Activated T-cell treated with anti-CD3 and anti-CD28 coated beads for 24 hours (primary cell): ENCODE data around the gene TRO.

Source experiments
- DNase-seq: peaks from one replicate; pipeline ENCODE4 v3.0.0-alpha.2; 2020; ENCODE audit warnings: low read depth

Gene TRO, protein sequence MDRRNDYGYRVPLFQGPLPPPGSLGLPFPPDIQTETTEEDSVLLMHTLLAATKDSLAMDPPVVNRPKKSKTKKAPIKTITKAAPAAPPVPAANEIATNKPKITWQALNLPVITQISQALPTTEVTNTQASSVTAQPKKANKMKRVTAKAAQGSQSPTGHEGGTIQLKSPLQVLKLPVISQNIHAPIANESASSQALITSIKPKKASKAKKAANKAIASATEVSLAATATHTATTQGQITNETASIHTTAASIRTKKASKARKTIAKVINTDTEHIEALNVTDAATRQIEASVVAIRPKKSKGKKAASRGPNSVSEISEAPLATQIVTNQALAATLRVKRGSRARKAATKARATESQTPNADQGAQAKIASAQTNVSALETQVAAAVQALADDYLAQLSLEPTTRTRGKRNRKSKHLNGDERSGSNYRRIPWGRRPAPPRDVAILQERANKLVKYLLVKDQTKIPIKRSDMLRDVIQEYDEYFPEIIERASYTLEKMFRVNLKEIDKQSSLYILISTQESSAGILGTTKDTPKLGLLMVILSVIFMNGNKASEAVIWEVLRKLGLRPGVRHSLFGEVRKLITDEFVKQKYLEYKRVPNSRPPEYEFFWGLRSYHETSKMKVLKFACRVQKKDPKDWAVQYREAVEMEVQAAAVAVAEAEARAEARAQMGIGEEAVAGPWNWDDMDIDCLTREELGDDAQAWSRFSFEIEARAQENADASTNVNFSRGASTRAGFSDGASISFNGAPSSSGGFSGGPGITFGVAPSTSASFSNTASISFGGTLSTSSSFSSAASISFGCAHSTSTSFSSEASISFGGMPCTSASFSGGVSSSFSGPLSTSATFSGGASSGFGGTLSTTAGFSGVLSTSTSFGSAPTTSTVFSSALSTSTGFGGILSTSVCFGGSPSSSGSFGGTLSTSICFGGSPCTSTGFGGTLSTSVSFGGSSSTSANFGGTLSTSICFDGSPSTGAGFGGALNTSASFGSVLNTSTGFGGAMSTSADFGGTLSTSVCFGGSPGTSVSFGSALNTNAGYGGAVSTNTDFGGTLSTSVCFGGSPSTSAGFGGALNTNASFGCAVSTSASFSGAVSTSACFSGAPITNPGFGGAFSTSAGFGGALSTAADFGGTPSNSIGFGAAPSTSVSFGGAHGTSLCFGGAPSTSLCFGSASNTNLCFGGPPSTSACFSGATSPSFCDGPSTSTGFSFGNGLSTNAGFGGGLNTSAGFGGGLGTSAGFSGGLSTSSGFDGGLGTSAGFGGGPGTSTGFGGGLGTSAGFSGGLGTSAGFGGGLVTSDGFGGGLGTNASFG (N-terminal part only)

DNA sequence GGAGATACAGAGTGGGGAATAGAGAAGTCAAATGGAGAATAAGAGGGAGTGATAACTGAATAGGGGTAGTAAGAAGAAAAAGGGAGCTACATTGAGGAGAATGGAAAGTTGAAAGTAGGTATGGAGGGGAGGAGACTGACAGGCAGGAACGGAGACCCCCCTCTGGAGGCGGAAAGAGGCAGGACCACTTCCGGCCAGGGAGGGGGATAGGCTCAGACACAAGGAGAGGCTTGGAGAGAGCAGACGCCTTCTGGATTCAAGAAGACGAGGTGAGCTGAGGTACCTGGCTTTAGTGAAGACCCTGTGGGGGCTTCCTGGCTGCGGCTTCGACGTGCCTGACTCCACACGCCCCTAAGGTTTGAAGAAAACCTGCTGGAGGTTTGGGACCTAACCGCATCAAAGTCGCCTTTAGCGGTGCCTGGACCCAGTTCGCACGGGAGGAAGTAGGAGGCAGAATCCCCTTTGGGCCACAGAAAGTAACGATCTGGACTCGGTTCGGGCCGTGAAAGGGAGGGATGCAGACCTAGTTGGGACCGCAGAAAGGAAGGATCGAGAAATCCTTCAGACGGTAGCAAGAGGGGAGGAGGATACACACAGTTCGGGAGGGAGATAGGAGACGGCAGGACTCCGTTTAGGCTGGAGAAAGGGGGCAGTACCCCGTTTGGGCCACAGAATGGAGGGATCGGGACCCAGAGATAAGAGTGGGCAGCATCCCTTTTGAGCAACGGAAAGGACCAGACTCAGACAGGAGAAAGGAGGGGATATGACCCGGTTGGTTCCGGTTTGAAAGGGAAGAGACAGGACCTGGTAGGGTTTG, at the start of gene TRO:
TSS of gene TRO (plus strand) at position 215 of the 817 bp plus-strand sequence. CDS start 1,423 bp downstream, outside the sequence.
- no peak for DNase-seq

DNA sequence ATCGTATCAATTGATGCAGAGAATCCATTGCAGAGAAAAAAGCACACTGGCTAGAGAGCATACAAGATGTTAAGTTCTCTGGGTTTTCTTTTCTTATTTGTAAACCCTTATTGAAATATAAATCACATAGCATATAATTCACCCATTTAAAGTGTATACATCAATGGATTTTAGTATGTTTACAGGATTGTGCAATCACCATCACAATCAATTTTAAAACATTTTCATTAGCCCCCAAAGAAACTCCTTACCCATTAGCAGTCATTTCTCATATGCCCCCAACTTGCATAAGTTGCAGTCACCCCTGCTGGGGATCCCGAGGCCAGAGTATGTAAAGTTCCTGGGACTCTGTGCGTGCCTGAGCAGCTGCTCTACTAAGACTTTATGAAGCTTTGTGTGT, 34.9 kb upstream of the TRO start:
- no peak for DNase-seq

DNA sequence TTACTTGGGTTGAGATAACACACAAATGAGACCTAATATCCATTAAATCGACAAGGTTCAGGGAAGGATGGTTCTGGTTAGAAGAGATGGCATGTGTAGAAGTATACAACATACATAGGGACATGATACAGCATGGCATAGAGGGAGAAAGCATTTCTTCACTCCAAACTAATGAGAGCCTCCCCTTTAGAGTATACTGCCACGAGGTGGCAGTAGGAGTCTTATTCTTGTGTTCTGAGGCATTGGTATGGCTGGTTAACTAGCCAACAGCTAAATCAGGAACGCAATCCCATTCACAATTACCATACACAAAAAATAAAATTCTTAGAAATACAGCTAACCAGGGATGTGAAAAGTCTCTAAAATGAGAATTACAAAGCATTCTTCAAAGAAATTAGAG, 29.1 kb upstream of the TRO start:
- peak; percentile 25 for DNase-seq

DNA sequence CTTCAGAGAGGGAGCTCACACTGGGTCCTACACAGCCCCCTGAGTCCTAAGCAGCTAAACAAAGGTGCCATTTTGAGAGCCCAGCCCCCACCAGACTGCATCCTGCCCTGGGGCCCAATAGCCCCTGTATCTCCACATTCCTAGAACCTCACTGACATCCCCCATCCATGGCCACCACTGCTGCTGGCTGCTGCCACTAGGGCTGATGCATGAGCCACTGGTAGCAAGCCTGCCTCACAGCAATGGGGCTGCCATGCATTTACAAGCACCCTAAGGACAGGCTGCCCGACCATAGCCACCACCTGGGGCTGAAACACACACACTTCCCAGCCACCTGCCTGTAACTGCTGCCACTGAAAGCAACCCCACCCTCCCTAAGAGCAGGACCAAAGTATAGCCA, 26.5 kb upstream of the TRO start:
- DNase-seq, result no peak

DNA sequence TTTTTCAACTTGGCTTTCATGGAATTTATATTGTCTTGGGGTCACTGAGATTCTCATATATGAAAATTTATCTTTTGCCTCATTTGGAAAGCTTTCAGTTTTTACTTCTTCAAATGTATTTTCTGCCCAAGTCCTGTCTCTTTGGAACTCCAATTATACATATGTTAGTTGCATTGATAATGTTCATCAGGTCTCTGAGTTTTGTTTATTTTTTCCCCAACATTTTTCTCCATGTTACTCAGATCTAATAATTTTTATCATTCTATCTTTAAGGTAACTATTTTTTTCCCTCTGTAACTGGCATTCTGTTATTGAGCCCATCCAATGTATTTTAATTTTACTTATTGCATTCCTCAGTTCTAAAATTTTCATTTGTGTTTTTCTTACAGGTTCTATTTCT, 10.7 kb upstream of the TRO start:
- DNase-seq, result no peak

DNA sequence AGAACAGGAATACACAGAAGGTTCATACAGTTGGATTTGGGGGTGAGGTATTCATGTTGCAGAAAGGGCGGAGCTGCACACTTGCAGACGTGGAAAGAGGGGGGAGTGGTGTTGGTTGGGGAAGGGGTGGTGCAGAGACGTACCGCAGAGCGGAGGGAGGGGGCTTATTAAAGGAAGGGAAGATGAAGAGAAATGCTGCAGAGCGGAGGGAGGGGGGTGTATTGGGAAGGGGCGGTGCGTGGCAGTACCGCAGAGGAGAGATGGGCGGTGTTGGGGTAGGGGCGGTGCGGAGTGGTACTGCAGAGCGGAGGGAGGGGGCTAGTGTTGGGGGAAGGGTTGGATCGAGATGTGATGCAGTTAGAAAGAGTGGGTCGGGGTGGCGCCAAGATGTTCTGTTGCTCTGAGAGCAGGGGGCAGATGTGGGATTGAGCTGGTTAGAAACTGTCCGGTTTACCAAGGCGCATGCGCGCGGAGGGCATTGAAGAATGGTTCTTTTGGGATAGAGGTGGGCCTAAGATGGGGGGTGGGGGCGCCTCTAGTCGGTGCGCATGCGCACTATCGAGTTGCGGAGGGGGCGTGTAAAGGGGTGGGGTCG, 900 bp downstream of the TRO start:
- peak; percentile 43 for DNase-seq

DNA sequence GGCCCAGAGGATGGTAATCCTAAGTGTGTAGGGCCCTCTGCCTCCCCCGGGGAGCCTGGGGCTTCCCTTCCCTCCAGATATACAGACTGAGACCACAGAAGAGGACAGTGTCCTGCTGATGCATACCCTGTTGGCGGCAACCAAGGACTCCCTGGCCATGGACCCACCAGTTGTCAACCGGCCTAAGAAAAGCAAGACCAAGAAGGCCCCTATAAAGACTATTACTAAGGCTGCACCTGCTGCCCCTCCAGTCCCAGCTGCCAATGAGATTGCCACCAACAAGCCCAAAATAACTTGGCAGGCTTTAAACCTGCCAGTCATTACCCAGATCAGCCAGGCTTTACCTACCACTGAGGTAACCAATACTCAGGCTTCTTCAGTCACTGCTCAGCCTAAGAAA, 1.9 kb downstream of the TRO start:
- no peak for DNase-seq

DNA sequence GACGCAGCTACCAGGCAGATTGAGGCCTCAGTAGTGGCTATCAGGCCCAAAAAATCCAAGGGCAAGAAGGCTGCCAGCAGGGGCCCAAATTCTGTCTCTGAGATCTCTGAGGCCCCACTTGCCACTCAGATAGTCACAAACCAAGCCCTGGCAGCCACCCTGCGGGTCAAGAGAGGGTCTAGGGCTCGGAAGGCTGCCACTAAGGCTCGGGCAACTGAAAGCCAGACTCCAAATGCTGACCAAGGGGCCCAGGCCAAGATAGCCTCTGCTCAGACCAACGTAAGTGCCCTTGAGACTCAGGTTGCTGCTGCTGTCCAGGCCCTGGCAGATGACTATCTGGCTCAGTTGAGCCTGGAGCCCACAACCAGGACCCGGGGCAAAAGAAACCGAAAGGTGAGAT, 2.8 kb downstream of the TRO start:
- DNase-seq, result no peak

DNA sequence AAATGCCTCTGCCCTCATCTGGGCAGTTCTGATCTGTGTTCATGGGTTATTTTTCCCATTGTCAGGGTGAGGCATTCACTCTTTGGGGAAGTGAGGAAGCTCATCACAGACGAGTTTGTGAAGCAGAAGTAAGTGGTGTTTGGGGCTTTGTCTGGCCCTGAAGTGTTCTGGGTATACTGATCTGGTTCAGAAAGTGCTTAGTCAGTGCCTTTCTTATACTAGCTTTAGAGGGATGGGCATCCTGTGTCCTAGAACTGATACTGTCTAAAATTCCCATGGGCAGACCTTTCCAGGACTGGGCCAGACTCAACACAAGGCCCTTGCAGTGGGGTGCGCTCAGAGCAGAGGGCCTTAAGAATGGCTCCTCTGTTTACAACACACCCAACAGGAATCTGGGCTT, 6.4 kb downstream of the TRO start:
- DNase-seq, result no peak

DNA sequence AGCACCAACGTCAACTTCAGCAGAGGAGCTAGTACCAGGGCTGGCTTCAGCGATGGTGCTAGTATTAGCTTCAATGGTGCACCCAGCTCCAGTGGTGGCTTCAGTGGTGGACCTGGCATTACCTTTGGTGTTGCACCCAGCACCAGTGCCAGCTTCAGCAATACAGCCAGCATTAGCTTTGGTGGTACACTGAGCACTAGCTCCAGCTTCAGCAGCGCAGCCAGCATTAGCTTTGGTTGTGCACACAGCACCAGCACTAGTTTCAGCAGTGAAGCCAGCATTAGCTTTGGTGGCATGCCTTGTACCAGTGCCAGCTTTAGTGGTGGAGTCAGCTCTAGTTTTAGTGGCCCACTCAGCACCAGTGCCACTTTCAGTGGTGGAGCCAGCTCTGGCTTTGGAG, 8.3 kb downstream of the TRO start:
- no peak for DNase-seq

DNA sequence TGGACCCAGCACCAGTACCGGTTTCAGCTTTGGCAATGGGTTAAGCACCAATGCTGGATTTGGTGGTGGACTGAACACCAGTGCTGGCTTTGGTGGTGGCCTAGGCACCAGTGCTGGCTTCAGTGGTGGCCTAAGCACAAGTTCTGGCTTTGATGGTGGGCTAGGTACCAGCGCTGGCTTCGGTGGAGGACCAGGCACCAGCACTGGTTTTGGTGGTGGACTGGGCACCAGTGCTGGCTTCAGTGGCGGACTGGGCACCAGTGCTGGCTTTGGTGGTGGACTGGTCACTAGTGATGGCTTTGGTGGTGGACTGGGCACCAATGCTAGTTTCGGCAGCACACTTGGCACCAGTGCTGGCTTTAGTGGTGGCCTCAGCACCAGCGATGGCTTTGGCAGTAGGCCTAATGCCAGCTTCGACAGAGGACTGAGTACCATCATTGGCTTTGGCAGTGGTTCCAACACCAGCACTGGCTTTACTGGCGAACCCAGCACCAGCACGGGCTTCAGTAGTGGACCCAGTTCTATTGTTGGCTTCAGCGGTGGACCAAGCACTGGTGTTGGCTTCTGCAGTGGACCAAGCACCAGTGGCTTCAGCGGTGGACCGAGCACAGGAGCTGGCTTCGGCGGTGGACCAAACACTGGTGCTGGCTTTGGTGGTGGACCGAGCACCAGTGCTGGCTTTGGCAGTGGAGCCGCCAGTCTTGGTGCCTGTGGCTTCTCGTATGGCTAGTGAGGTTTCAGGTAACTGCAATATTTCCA, 9.8 kb downstream of the TRO start:
- no peak for DNase-seq

DNA sequence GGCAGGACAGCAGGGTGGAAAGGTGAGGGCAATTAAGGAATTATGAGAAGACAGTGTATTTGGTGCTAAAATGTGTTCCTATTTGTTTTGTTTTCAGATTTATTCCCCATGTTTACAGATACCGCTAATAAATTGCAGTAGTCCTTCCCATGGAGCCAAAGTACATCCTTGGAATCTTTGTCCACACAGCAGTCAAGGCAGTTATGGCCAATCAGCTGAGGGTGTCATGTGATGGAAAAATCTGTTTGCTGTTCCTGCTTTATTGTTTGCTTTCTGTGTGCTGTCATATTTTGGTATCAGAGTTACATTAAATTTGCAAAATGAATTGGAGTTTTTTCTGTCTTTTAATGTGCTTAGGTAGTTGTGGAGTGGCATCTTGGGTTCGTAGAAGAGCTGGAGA, 10.5 kb downstream of the TRO start:
- no peak for DNase-seq

DNA sequence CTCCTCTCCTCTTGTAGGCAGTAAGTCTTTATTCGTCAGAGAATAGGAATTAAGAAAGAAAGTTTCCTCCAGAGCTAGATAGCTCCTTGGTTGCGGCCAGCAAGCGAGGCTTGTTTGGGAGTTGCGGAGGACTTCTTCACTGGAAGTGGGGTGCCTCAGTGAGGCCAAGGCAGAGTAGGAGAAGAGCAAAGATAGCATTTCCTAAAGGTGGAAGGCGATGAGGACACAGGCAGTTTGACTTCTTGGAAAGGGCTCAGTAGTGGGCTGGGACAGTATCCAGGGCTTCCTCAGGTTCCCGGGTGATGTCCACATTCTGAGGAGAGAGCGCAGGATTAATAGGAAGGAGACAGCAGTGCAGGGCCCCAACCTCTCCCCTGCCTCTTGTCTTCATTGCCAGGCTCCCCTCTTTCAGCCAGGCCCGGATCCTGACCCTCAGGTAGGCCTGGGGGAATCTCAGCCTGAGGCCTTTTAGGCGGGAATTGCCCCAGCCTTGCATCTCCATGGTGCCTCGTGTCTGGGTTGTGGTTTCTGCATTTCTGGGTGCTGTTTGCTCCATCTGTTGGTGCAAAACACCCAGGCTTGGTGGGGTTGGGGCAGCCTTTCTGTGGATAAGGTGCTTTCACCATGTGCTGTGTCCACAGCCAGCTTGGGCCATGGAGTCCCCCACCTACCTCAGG, 12.7 kb downstream of the TRO start:
- no peak for DNase-seq

DNA sequence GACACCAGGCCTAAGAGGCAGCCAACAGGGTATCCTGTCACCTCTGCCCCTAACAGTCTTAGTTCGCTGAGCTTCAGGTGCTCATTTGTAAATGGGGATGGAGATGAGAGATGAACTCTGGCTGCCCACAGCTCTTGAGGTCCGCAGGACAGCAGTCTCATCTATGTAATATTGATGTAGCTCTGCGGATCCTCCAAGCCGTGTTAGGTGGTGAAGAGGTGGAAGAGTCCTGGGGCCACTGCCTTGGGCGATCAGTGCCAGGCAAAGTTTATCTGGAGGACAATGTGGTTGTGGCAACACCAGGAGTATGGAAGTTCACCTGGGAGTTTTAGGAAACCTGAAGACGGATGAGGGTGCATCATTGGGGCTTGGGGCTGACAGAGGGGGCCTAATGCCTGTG, 13.4 kb downstream of the TRO start:
- DNase-seq, result no peak

DNA sequence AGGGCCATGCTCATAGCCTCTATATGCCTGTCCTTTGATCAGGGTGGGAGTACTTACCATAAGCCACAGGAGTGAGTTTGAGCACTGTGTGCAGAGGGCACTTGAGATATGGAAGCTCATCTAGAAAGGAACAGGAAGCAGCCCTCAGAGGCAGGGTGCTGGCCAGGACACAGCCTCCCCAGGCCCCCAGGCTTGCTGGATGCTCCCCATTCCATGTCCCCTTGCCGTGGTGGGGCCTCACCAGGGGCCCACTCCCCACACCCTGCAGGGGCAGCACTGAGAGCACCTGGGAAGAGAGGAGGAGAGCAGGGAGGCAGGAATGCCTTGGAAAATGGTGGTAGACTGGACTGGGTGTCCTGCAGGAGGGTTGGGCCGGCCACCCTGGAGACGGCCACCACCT, 14.3 kb downstream of the TRO start:
- no peak for DNase-seq

DNA sequence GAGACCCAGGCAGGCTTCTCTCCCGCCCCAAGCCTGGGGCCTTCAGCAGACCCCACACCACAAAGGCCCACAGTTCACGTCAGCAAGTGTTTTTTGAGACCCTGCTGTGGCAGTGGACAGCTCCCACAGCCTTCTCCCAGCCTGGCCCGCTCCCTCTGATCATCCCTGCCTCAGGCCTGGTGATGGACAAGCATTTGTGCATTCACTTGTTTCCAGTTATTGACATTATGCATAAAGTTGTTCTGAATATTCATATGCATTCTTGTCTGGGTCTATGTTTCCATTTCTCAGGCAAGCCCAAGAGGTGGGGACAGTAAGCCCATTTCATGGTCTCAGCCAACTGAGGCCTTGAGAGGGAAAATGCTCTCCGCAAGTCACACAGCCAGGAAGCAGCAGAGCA, 14.7 kb downstream of the TRO start:
- DNase-seq, result no peak

DNA sequence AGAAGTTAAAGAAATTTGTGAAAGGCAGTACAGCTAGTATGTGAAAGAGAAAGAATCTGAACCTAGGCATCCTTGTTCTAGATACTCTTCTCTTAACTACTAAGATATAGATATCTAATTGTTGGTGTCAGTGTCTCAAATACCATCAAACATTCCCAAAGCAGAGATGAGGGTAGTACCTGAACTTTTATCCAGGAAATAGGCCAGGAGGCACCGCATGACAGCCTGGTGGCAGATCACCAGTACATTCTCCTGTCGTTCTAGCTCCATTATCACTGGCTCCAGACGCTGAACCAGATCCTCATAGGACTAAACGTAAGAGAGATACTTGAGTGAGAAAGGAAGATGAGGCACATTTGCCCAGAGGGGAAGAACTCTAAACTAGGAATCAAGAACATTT, 16.8 kb downstream of the TRO start:
- no peak for DNase-seq

DNA sequence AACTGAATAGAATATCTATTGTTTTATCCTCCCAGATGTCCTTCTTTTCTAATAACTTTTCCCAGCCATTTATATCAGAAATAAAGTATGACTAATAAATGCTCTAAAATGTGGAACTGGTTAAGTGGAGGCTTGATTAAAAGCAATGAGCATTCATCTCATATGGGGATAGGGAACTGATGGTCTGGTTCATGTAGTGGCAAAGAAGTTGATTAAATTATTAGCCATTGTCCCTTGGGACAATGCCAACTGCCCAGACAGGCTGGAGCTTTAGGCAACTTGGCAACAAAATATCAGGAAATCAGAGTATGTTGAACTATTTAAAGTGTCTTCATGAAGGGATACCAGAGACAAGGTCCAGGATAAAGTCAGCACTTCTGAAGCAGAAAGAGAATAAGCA, 24.2 kb downstream of the TRO start:
- no peak for DNase-seq

DNA sequence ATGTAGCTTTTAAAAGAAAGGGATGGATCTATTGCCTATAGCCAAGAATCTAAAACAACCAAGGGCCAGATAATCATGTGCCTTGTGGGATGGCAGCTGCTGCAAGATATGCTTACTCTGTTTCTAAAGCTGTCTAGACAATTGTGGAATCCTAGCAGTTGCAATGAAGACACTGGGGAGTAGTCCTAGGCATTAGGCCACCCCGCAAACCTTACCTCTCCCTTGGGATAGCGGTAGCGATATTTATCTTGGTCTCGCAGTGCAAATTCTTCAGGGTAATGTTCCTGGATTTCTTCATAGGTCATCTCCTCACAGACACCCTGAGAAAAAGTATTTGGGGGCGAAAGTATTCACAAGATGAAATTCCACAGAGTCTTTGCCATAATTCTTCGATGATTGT, 24.6 kb downstream of the TRO start:
- DNase-seq, result no peak
